Left colon (tissue), 2 donors: ENCODE measurements around the gene SCAP. TPM values are rescaled to one million over a fixed set of nuclear protein-coding genes. Genes with fewer than 3 reads are reported as not detected.

ENCODE experiments used
- ATAC-seq: fragments of 200-7000 bp; cut with Tn5 transposase; one replicate; pipeline ENCODE4 v1.9.1; 2020; ENCODE audit warnings: mild to moderate bottlenecking, moderate library complexity
- DNase-seq, 2 donors: peaks; one replicate each; pipeline ENCODE4 v3.0.0-alpha.2; 2020
- intact Hi-C, 2 donors: fragments of 100-400 bp; cut with DNase I in 1 of 2; cut with micrococcal nuclease in 1 of 2; formaldehyde crosslinking; loops; one replicate each; pipeline versions ENCODE4 v1.11.2 to v1.14.0; 2022; cut with DNase I, micrococcal nuclease
- total RNA-seq, 2 donors: library from RNA; stranded (reverse); fragmentation: NEBNext Ultra II Directional; extraction: Animal tissue kit (Norgen Biotek cat#: 25700); gene quantifications; one replicate each; pipeline ENCODE4 v1.2.1, GENCODE V29; 2021
- donor health status: DM: no; HTN: no; CAD: no.
- donor health status: DM: yes; HTN: yes; CAD: no.

The SCAP gene
- total RNA-seq, 2 donors from 2014 or later, result 118 to 123 TPM

- intact Hi-C loops, result no loop called here
- DNase-seq (peak; percentile 48 to 73), ATAC-seq (peak; percentile 72)
Observed at GRCh38 chr3:47443611-47443995, 32.1 kb downstream of the SCAP start.

- intact Hi-C loops, result no loop called here
- peak; percentile 73 for ATAC-seq
- peak in 1 of 2 donors; percentile 21 for DNase-seq
Observed at GRCh38 chr3:47441796-47442551, 33.8 kb downstream of the SCAP start.

- intact Hi-C loops, result no loop called here
- ATAC-seq (no peak), DNase-seq (no peak)
Observed at GRCh38 chr3:47440131-47440530, 35.6 kb downstream of the SCAP start.

- DNase-seq (peak in 1 of 2 donors; percentile 32), ATAC-seq (peak; percentile 15)
- intact Hi-C loops, result no loop called here
Observed at GRCh38 chr3:47436180-47436579, 39.6 kb downstream of the SCAP start.

- peak; percentile 79 for ATAC-seq
- intact Hi-C loops, result no loop called here
Observed at GRCh38 chr3:47434849-47435248, 40.9 kb downstream of the SCAP start.

GRCh38 chr3:47433796-47434195 is 41.9 kb downstream of the SCAP start:
- peak; percentile 57 to 78 for DNase-seq
- peak; percentile 86 for ATAC-seq
- intact Hi-C loops, result no loop called here

More at GRCh38 chr3:47434849-47435248, 40.9 kb downstream of the SCAP start:
- DNase-seq, result peak; percentile 62 to 80

- intact Hi-C loops, result no loop called here
- ATAC-seq (no peak), DNase-seq (no peak)
Observed at GRCh38 chr3:47432673-47433072, 43.1 kb downstream of the SCAP start.

GRCh38 chr3:47431225-47431624 is 44.5 kb downstream of the SCAP start:
- ATAC-seq (no peak), DNase-seq (no peak)
- intact Hi-C loops, result no loop called here

- DNase-seq (no peak), ATAC-seq (no peak)
- intact Hi-C loops, result no loop called here
Observed at GRCh38 chr3:47430606-47431005, 45.1 kb downstream of the SCAP start.

- ATAC-seq, result no peak
- no peak for DNase-seq
- intact Hi-C loops, result loop anchor here (10.0 kb wide), 2 partner anchors 45 to 355 kb away; partner anchors contain the start of genes SCAP (in 1 of the 2) and SMARCC1 (in 1 of the 2)
Observed at GRCh38 chr3:47429476-47430270, 46.1 kb downstream of the SCAP start.

- intact Hi-C loops, result loop anchor here (10.0 kb wide), 2 partner anchors 46 to 356 kb away; partner anchors contain the start of genes SCAP (in 1 of the 2) and SMARCC1 (in 1 of the 2)
- no peak for ATAC-seq
- no peak for DNase-seq
Observed at GRCh38 chr3:47428662-47429061, 47.1 kb downstream of the SCAP start.

- intact Hi-C loops, result loop anchor here (10.0 kb wide), 2 partner anchors 47 to 357 kb away; partner anchors contain the start of genes SCAP (in 1 of the 2) and SMARCC1 (in 1 of the 2)
- ATAC-seq (no peak), DNase-seq (no peak)
Observed at GRCh38 chr3:47427866-47428265, 47.9 kb downstream of the SCAP start.

- ATAC-seq, result no peak
- intact Hi-C loops, result loop anchor here (10.0 kb wide), 2 partner anchors 49 to 359 kb away; partner anchors contain the start of genes SCAP (in 1 of the 2) and SMARCC1 (in 1 of the 2)
- DNase-seq, result no peak
Observed at GRCh38 chr3:47425959-47426358, 49.8 kb downstream of the SCAP start.

- ATAC-seq (no peak), DNase-seq (no peak)
- intact Hi-C loops, result loop anchor here (10.0 kb wide), 2 partner anchors 49 to 359 kb away; partner anchors contain the start of genes SCAP (in 1 of the 2) and SMARCC1 (in 1 of the 2)
Observed at GRCh38 chr3:47425383-47425778, 50.4 kb downstream of the SCAP start.

- ATAC-seq, result peak; percentile 59
- DNase-seq, result no peak
- intact Hi-C loops, result loop anchor here (5.0 to 10.0 kb wide), 3 partner anchors 50 to 360 kb away; partner anchors contain the start of genes SCAP (in 2 of the 2) and SMARCC1 (in 1 of the 2)
Observed at GRCh38 chr3:47424434-47425382, 51.0 kb downstream of the SCAP start.

- ATAC-seq (no peak), DNase-seq (no peak)
- intact Hi-C loops, result loop anchor here (5.0 to 10.0 kb wide), 3 partner anchors 51 to 361 kb away; partner anchors contain the start of genes SCAP (in 2 of the 2) and SMARCC1 (in 1 of the 2)
Observed at GRCh38 chr3:47423548-47424145, 52.1 kb downstream of the SCAP start.

GRCh38 chr3:47422743-47423142 is 53.0 kb downstream of the SCAP start:
- no peak for ATAC-seq

More at GRCh38 chr3:47422743-47423142, 53.0 kb downstream of the SCAP start:
- DNase-seq, result no peak
- intact Hi-C loops, result loop anchor here (5.0 to 10.0 kb wide), 3 partner anchors 52 to 362 kb away; partner anchors contain the start of genes SCAP (in 2 of the 2) and SMARCC1 (in 1 of the 2)
